Kidney (tissue), 22 donors: ENCODE results near the gene LZTS3. TPM values are rescaled to one million over a fixed set of nuclear protein-coding genes. Genes with fewer than 3 reads are reported as not detected.

Source experiments
- DNase-seq, 5 donors: peaks; one replicate each; pipeline ENCODE4 v3.0.0-alpha.2; 2013 to 2020
- FAIRE-seq: peaks from 2 replicates; lab custom pipeline; 2012; peaks lifted over from hg19 to GRCh38; lab: Jason Lieb, UNC
- H3K27ac ChIP-seq, 2 donors: one replicate each; pipeline ENCODE4 v1.7.0; 2013; ENCODE audit warnings: low read depth in 2 of 2, low read length in 2 of 2, inconsistent platforms in 1 of 2
- H3K27me3 ChIP-seq: one replicate; pipeline ENCODE4 v1.7.1; 2013; ENCODE audit warnings: low read length, inconsistent platforms; ENCODE audit not compliant: control insufficient read depth, insufficient read depth
- H3K36me3 ChIP-seq, 3 donors: one replicate each; pipeline versions ENCODE4 v1.7.0 to v1.7.1; 2013; ENCODE audit warnings: low read length in 3 of 3, control low read depth in 1 of 3, inconsistent platforms in 1 of 3; ENCODE audit not compliant: insufficient read depth in 3 of 3, control insufficient read depth in 2 of 3
- H3K4me1 ChIP-seq, 3 donors: one replicate each; pipeline versions ENCODE4 v1.7.0 to v1.7.1; 2013; ENCODE audit warnings: low read length in 3 of 3, inconsistent platforms in 1 of 3, low read depth in 1 of 3; ENCODE audit not compliant: control insufficient read depth in 2 of 3, insufficient read depth in 2 of 3
- H3K4me3 ChIP-seq, 3 donors: one replicate each; pipeline versions ENCODE4 v1.7.0 to v1.8.1; 2013; ENCODE audit warnings: low read length in 3 of 3, control low read depth in 1 of 3, inconsistent platforms in 1 of 3
- H3K9ac ChIP-seq, 3 donors: one replicate each; pipeline versions ENCODE4 v1.7.0 to v1.7.1; 2013; ENCODE audit warnings: low read length in 3 of 3, control low read depth in 1 of 3, inconsistent platforms in 1 of 3
- H3K9me3 ChIP-seq, 3 donors: one replicate each; pipeline versions ENCODE4 v1.7.0 to v1.7.1; 2013; ENCODE audit warnings: low read length in 3 of 3, control low read depth in 1 of 3, inconsistent platforms in 1 of 3; ENCODE audit not compliant: control insufficient read depth in 2 of 3, insufficient read depth in 1 of 3
- CTCF ChIP-seq: IDR thresholded peaks from 3 replicates; pipeline ENCODE4 v1.5.1; 2012; ENCODE audit warnings: mild to moderate bottlenecking, moderate library complexity, borderline replicate concordance; ENCODE audit not compliant: insufficient read depth; ENCODE audit errors: extremely low read depth
- intact Hi-C: fragments of 100-400 bp; cut with DNase I; formaldehyde crosslinking; loops from one replicate; pipeline ENCODE4 v1.11.1; 2022
- long read RNA-seq, 10 donors: library from polyadenylated mRNA in 1 of 10; unstranded in 1 of 10; transcript quantifications; one replicate each; pipeline ENCODE4 v2.0.0 and lab custom pipeline, GENCODE V29; 2021 to 2026
- polyA plus RNA-seq: library from polyadenylated mRNA; stranded (reverse); fragments of 350-450 nt; fragmentation: Illumina TruSeq; extraction: RNeasy Lipid Tissue Mini Kit (QIAGEN cat#74804); gene quantifications from one replicate; pipeline ENCODE4 v1.2.3, GENCODE V29; 2014; ENCODE audit warnings: low read depth, low replicate concordance; ENCODE audit not compliant: insufficient read depth
- total RNA-seq: library from RNA; stranded (reverse); fragmentation: NEBNext Ultra II Directional; extraction: Animal tissue kit (Norgen Biotek cat#: 25700); gene quantifications from one replicate; pipeline ENCODE4 v1.2.1, GENCODE V29; 2021
- donor health status: control.
- donor health status: control.
- donor health status: control.
- donor health status: control.
- donor health status: control.
- donor health status: DM: yes; HTN: yes; CAD: no.
- donor health status: Normal renal cell carcinoma (clear cell type).

The LZTS3 gene
- 20.0 TPM for total RNA-seq
- polyA plus RNA-seq = 23.0 TPM
- long read RNA-seq, donor 1, full-length matches to known transcripts = 2 of 2 reads
- long read RNA-seq, donor 1, partial matches to known transcripts = 0 of 2 reads
- long read RNA-seq, donor 1, other reads (novel, unspliced or antisense) = 0 of 2 reads
- long read RNA-seq, donor 2, full-length matches to known transcripts = 1 of 10 reads
- long read RNA-seq, donor 2, partial matches to known transcripts = 9 of 10 reads
- long read RNA-seq, donor 2, other reads (novel, unspliced or antisense) = 0 of 10 reads
- long read RNA-seq, donor 3, full-length matches to known transcripts = 1 of 1 reads
- long read RNA-seq, donor 3, partial matches to known transcripts = 0 of 1 reads
- long read RNA-seq, donor 3, other reads (novel, unspliced or antisense) = 0 of 1 reads
- long read RNA-seq, donor 4, full-length matches to known transcripts = 2 of 2 reads
- long read RNA-seq, donor 4, partial matches to known transcripts = 0 of 2 reads
- long read RNA-seq, donor 4, other reads (novel, unspliced or antisense) = 0 of 2 reads
- long read RNA-seq, donor 5 = 0 reads
- long read RNA-seq, donor 6, full-length matches to known transcripts = 1 of 1 reads
- long read RNA-seq, donor 6, partial matches to known transcripts = 0 of 1 reads
- long read RNA-seq, donor 6, other reads (novel, unspliced or antisense) = 0 of 1 reads
- long read RNA-seq, donor 7, full-length matches to known transcripts = 5 of 37 reads
- long read RNA-seq, donor 7, partial matches to known transcripts = 4 of 37 reads
- long read RNA-seq, donor 7, other reads (novel, unspliced or antisense) = 28 of 37 reads
- long read RNA-seq, donor 8, full-length matches to known transcripts = 1 of 1 reads
- long read RNA-seq, donor 8, partial matches to known transcripts = 0 of 1 reads
- long read RNA-seq, donor 8, other reads (novel, unspliced or antisense) = 0 of 1 reads
- long read RNA-seq, donor 9 = 0 reads
- long read RNA-seq, donor 10 = 0 reads

- Histone ChIP-seq H3K4me3 (peak within 1 kb of the TSS; percentile 64 to 89 (median 74)), H3K27ac (peak within 1 kb of the TSS; percentile 77 to 89), H3K36me3 (no peaks in the 10 kb centered on the region), H3K9me3 (no peaks in the 10 kb centered on the region), H3K27me3 (peaks cover 9% of the 10 kb centered on the region), H3K4me1 (peaks cover 0 to 20% (median 14%) of the 10 kb centered on the region in 3 donors), H3K9ac (peak within 1 kb of the TSS; percentile 53 to 86 (median 73))
- FAIRE-seq (no peak), DNase-seq (peak; percentile 79 to 95 (median 88))
- intact Hi-C loops = no loop called here
- TF ChIP-seq CTCF = no peak
These were observed at the start of gene LZTS3 for GRCh38 chr20:3172933-3173609. TSS of gene LZTS3 (minus strand) at chr20:3173549. CDS start at chr20:3167163, 6,386 bp downstream.

DNA sequence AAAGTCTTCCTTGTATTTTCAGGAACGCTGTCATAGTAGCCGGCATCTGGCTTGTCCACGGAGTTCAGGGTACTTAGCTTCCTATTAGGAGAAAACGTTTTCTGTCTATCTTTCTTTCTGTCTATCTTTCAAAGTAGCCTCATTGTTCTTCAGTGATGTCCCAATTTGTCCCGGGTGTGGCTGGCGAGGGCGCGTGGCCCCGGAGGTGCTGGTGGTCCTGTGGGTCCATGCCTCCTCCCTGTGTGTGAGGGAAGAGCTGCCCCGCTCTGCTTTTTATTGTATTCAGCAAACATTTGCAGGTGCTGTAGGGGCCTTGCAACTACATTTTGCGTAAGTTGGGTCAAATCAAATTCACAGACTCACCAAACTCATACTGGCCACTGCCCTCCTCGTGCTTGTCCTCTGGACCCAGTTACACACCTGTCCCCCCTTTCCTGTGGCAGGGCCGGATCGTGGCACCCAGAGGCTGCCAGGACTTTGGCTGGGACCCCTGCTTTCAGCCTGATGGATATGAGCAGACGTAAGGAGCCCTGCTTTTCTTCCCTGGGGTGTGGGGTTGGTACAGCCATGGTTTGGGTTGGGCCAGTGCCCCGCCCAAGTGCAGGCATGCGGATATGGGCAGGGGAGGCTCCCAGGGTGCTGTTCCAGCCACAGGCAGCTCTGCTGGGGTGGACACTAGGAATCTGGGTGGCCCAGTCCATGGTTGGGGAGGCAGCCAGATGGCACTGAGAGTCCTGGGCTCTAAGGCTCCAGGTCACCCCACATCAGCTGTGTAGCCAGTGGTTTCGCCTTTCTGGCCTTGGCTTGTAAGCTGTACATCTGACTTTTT is 48.3 kb upstream of the LZTS3 start:
- H3K4me3 ChIP-seq = no peak overlapping the region
- H3K36me3 ChIP-seq = peaks cover 0 to 18% (median 0%) of the 10 kb centered on the region in 3 donors
- no peak overlapping the region for H3K9ac ChIP-seq
- FAIRE-seq = no peak
- TF ChIP-seq CTCF = no peak
- H3K27me3 ChIP-seq = no peaks in the 10 kb centered on the region
- H3K9me3 ChIP-seq = no peaks in the 10 kb centered on the region
- peaks cover 0 to 5% (median 0%) of the 10 kb centered on the region in 3 donors for H3K4me1 ChIP-seq
- intact Hi-C loops = no loop called here
- DNase-seq = peak in 1 of 5 donors; percentile 77
- H3K27ac ChIP-seq = no peak overlapping the region
